Measurements from ENCODE around the gene ATP6V0B.

ATP6V0B gene

DNA sequence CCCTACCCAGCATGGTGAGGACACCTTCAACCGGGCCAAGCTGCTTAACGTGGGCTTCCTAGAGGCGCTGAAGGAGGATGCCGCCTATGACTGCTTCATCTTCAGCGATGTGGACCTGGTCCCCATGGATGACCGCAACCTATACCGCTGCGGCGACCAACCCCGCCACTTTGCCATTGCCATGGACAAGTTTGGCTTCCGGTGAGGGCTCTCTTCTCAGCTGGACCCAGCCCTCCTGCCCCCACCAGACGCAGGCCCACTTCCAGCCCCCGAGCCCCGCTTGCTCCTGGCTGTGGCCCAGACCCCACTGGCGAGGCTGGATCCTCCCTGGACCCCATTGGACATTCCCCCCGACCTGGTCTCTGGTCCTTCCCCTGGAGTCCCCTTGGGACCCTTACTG lies 10.1 kb downstream of the ATP6V0B start:
- FAIRE-seq, result no peak

DNA sequence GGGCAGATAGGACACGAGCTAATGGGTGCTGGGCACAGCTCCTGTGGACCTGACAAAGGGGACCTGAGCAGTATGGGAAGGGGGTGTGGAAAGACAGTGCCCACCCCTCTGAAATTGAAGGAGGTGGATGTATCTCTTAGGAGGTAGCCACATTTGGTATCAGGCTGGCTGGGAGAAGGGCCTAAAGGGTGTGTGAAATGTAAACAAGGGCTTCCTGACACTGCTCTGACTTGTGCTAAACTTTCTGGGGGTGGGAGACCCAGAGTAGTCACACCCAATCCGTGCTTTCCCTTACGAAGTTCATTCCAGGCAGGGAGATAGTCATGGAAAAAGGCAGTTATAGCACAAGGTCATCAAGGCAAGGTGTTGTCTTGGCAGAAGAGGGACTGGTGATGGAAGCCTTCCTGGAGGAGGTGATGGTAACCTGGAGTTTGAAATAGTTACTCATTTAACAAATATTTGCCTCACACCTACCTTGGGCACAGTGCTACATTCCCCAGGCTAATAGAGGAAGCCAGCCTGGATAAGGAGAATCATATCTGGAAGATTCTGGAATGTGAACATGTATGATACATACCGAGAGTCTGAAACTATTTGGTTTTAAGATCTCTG lies 11.3 kb downstream of the ATP6V0B start:
- no peak for FAIRE-seq
- DNase-seq (ENCODE audit: low spot score), result no peak

More for the DNA sequence above, 10.1 kb downstream of the ATP6V0B start:
- DNase-seq (ENCODE audit: low spot score), result no peak

DNA sequence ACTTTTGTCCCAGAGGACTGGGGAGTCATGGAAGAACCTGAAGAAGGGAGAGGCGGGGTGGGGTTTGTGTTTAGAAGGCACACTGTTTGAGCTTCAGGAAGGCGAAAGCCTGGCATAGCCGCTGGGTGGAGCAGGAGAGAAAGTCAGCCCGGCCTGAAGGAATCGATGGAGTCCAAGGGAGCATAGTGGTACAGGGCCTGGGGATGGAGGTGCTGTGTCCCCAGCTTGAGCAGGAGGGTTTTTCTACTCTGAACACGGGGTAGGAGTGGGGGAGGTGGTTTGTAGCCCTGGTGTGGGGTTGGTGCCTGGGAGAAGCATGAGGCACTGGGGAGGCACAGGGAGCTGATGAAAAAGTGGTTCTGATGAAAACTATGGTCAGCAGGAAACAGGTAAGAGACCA lies 12.0 kb downstream of the ATP6V0B start:
- no peak for FAIRE-seq
- no peak for DNase-seq (ENCODE audit: low spot score)

DNA sequence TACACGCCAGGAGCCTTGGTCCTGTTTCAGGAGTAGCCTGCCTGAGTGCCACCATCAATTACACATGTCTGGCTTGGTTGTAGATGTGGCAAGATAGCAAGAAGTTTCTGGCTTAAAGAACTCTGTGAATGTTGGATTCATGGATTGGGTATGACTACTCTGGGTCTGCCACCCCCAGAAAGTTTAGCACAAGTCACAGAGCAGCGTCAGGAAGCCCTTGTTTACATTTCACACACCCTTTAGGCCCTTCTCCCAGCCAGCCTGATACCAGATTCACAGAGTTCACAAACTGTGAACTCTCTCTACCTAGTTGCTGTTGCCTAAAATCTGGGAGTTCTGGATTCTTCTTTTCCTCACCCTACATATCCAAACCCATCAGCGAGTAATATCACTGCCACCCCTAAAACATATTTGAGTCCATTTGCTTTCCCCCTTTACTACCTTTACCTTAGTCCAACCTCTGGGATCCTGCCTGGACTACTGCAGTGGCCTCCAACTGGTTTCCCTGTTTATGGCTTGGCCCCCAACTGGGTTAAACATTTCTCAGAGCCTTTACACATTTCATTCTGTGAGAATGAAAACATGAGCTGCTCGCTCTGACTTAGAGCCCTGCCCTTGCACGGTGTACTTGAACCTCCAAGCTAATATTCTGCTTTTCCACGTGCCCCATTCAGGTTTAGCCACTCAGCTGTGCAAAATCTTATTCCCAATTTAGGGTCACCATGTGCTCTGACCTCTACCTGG lies 12.6 kb downstream of the ATP6V0B start:
- no peak for DNase-seq (ENCODE audit: low spot score)
- FAIRE-seq, result no peak

DNA sequence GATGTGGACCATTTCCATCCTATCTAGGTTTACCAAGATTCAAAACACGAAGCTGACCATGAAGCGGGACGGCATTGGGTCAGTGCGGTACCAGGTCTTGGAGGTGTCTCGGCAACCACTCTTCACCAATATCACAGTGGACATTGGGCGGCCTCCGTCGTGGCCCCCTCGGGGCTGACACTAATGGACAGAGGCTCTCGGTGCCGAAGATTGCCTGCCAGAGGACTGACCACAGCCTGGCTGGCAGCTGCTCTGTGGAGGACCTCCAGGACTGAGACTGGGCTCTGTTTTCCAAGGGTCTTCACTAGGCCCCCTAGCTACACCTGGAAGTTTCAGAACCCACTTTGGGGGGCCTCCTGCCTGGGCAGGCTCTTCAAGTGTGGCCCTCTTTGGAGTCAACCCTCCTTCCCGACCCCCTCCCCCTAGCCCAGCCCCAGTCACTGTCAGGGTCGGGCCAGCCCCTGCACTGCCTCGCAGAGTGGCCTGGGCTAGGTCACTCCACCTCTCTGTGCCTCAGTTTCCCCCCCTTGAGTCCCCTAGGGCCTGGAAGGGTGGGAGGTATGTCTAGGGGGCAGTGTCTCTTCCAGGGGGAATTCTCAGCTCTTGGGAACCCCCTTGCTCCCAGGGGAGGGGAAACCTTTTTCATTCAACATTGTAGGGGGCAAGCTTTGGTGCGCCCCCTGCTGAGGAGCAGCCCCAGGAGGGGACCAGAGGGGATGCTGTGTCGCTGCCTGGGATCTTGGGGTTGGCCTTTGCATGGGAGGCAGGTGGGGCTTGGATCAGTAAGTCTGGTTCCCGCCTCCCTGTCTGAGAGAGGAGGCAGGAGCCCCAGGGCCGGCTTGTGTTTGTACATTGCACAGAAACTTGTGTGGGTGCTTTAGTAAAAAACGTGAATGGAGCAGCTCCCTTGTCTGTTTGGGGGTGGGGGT lies 15.8 kb downstream of the ATP6V0B start:
- no peak for FAIRE-seq
- DNase-seq (ENCODE audit: low spot score), result no peak

DNA sequence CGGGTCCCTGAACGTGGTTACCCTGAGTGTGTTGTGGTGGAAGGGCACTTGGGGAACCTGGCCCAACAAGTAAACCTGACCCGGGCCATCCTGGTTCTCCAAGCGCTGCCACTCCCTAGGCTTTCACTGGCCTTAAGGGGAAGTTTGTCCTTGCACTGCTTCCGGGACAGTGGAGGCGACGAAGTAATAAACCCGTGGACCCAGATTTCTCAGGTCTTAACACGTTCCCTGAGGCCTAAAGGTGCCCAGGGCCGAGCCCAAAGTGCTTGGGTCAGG lies 16.4 kb downstream of the ATP6V0B start:
- DNase-seq (ENCODE audit: low spot score) (no peak), FAIRE-seq (no peak)

DNA sequence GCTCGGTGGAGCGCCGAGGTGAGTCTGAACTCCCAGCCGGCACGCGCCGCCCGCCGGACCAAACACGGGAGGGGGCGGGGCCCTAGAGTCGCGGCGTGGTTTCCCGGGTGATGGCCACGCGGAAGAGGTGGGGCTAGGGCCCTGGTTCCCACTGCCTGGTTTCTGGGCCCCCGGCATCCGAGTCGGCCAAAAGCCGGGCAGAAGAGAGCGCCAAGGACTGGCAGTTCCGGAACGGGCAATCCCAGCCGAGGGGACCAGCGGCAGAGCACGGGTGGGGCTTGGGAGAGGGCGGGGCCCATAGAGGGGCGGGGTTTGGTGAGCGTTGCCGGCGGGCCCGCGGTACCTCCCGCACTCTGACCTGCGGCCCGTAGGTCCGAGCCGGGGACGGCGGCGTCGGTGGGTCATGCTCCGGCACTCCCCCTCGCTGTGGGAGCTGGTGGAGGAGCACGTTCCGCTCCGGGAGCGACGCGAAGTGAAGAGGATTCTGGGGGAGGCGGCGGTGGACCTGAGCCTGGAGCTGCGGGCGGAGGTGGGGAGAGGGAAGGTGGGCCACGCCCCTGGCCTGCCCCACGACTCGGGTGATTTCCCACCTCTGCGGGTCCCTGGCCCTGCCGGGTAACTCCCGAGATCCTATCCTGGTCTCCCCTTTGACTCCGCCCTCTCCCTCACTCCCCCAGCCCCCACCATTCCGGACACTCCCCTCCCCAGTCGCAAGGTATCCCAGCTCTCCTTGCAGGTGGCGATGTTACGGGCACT lies 16.9 kb downstream of the ATP6V0B start, which contains the start of gene CCDC24:
CCDC24 (plus strand) TSS at position 124 of the 756 bp plus-strand sequence; CDS start at position 404, 280 bp downstream.
- DNase-seq (ENCODE audit: low spot score), result peak; percentile 74
- peak; percentile 67 for FAIRE-seq

DNA sequence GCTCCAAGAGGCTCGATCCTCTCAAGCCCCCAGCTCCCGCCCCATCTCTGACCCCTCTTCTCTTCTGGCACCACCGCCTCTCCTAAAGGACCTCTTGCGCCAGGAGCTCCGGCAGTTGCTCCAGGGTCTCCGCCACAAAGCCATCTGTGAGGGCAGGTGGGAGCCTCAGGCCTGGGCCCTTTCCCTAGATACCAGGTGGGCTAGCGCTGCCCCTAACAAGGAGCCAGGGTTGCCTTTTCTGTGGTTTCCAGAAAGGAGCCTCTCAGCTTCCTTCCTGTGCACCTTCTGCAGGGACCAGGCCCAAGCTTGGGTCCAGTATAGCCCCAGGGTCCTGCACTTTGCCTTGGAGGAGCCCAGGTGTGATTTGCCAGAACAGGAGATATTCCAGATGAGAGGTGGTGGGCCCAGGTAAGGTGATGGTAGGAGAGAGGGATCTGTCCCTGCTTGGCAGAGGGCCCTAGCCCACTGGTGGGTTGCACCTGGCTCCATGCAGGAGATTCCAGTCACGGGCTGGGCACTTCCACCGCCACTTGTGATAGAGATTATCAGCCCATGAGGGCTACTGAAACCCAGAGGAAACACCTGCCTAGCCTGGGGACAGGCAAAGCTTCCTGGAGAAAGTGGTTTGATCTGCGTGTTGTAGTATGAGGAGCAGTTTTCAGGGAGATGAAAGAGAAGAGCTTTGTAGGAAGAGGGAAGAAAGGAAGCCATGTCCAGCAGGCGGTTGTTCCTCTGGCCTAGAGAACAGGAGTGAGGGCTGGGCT lies 17.7 kb downstream of the ATP6V0B start:
- FAIRE-seq (no peak), DNase-seq (ENCODE audit: low spot score) (no peak)

DNA sequence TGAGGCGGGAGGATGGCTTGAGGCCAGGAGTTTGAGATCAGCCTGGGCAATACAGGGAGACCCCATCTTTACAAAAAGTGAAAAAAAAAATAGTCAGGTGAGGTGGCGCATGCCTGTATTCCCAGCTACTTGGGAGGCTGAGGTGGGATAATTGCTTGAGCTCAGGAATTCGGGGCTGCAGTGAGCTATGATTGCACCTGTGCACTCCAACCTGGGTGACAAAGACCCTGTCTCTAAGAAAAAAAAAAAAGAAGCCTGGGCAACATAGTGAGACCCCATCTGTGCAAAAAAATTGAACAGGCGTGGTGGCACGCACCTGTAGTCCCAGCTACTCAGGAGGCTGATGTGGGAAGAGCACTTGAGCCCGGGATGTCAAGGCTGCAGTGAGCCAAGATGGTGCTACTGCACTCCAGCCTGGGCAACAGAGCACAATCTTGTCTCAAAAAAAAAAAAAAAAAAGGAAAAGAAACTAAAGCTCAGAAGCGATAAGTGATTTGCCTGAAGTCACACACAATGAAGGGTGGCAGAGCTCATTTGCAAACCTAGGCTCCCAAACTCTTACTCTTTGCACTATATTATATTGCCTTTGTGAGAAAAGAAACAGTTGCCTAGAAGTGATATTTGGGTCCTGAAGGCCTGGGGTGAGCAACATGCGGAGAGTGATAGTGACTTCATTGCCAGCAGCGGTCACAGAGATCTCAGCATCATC lies 18.6 kb downstream of the ATP6V0B start:
- DNase-seq (ENCODE audit: low spot score) (no peak), FAIRE-seq (no peak)

DNA sequence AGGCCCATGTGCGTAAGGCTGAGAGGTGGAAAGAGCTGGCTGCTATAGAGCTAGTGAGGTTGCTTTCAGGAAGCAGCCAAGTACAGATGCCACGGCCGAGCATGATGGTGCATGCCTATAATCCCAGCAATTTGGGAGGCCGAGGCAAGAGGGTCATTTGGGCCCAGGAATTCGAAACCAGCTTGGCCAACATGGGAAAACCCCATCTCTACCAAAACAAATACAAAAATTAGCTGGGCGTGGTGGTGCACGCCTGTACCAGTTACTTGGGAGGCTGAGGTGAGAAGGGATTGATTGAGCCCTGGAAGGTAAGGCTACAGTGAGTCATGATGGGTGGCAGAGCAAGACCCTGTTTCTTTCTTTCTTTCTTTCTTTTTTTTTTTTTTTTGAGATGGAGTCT lies 19.3 kb downstream of the ATP6V0B start:
- DNase-seq (ENCODE audit: low spot score), result no peak
- FAIRE-seq, result no peak

DNA sequence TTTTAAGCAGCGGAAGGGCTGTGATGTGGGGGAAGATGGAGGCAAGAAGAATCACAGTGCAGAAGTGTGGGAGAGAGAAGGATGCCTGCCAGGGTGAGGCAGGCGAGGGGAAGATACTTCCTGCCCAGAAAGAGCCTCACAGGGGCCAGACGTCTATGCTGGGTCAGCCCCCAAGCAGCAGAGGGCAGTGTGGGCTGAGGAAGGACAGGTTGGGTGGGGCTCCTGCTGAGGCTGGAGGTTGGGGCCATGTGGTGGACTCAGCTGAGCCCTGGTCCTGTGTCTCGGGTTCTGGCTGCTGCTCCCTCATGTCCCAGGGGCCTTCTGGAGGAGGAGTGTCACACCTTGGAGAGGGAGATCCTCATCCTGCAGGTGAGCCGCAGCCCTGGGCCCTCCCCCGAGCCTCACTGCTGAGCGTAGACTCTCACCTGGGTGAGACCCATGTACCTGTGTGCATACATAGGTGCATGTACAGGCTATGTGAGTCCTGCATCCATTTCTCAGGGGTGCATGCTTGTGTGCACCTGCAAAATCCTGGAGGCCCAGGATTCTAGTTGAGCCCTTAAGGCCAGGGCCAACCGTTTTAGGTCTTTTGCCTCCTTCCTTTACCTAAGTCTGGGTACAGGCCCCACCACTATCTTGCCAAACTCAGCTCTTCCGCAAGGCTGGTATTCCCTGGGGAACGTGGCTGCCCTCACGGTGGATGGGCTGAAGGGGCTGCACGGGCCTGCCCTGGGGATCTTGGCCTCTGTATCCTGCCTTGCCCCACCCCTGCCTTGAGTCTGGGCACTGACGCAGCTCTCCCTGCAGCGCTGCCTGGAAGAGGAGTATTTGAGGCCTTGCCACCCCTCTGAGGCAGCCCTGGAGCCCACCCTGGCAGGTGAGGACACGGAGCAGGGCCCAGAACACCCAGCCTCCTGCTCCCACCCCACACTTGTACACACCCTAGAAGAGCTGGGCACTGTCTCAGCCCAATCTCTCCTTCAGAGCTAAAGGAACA lies 20.3 kb downstream of the ATP6V0B start:
- no peak for DNase-seq (ENCODE audit: low spot score)
- FAIRE-seq, result no peak

DNA sequence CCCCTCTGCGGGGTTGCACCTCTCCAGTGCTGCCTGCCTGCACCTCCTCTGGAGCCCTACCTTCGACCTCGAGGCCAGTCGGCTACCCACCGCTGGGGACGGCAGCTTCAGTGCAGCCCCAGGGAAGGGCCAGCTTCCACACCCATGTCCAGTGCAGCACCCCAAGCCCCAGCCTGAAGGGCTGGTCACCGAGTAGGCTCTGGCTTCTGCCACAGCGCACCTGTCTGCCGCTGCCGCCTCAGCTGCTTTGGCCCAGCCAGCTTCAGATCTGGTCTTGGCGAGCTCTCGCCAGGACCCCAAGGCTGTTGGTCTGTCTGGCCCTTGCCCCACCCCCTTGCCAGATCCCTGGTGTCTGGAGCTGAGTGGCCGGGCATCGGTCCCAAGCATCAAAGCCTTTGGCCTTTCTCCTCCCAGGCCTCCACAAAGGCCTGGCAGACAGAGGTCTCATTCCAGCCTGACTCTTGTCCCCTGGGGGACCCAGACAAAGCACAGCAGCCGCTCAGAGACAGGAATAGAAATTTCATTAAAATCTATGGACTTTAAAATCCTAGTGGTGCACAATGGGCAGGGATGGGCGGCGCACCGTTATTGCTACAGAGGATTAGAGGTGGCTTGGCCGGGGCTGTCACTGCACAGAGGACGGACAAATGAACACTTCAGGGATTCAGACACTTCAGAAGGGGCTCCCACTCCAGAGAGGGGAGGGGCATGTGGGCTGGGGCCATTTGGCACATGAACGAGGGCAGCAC lies 21.4 kb downstream of the ATP6V0B start:
- FAIRE-seq, result no peak

DNA sequence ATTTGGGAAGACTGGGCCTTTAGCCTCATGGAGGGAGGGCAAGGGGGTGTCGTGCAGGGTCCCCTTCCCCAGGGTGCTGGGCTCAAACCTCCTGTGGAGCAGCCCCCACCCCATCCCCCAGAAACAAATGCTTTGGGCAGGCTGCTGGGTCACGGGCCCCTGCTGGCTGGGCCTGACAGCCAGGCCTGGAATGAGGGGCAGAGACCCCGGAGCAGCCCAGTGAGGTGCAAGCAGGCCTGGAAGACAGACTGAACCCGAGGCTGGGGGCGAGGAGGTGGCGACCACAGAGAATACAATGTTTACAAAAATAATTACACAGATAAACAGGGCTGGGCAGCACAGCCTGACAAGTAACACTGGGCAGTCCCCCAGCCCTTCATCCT lies 22.0 kb downstream of the ATP6V0B start:
- FAIRE-seq (no peak), DNase-seq (ENCODE audit: low spot score) (no peak)

More for the DNA sequence above, 21.4 kb downstream of the ATP6V0B start:
- DNase-seq (ENCODE audit: low spot score), result no peak

DNA sequence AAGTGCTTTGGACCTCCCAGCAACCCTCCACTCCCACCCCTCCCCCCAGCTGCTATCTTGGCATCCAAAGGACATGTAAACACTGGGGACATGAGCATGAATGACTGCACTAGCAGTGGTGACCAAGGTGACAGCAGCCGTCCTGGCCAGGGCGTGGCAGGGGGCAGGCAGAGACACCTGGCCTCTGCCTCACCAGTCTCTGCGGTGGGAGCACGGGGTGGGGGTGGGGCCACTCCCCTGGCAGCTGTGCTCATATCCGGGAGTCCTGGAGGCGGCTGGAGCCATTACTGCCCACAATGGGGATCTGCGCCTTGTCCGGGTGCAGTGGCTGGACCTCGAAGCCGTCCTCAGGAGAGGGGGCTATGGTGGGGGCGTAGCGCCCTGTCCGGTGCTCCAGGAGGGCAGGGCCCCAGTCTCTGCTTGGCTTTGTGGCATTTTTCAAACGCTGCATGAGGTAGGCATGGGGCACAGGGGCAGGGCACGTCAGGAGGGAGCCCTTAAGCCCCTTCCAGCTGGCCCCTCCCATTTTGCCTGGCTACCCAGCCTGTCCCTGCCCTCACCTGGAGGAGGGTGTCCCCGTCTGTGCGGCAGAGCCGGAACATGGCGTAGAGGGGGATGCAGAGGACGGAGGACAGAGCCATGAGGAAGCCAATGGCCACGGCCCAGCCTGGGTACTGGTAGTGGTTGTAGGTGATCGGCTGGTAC lies 22.7 kb downstream of the ATP6V0B start:
- FAIRE-seq, result no peak
- DNase-seq (ENCODE audit: low spot score), result no peak

DNA sequence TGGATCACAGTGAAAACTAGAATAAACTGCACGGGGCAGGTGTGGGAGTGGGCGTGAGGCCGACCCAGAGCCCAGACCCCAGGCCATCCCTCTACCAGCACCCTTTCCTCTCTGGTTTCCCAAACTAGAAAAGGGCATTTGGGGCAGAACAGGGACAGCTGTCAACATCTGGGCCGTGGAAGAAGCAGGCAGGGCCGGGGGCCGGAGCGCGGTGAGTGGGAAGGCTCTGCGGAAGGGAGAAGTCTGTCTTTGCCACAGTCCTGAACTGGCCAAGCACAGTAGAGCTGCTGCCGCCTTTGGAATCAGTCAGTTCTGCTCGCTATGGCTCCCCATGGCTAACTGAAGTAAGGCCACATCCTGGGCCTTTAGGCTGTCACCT lies 23.2 kb downstream of the ATP6V0B start:
- no peak for DNase-seq (ENCODE audit: low spot score)
- no peak for FAIRE-seq

DNA sequence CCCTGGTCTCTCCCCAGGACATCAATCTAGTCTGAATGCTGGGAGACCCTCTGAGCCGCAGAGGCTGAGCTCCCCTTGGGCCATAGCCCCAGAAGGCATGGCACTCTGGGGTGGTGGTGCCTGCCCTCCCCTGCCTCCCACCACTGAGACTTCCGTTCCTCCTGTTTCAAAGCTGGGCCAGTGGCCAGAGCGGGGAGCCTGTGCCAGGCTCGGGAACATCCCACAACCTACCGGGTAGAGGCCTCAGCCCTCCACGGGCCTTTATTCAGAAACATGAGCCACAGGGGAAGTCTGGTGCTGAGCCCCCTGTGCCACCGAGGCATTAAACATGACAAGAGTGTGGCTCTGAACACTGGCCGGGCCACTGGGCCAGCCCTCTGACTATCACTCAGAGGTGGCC lies 24.7 kb downstream of the ATP6V0B start:
- FAIRE-seq, result no peak
- DNase-seq (ENCODE audit: low spot score), result no peak

DNA sequence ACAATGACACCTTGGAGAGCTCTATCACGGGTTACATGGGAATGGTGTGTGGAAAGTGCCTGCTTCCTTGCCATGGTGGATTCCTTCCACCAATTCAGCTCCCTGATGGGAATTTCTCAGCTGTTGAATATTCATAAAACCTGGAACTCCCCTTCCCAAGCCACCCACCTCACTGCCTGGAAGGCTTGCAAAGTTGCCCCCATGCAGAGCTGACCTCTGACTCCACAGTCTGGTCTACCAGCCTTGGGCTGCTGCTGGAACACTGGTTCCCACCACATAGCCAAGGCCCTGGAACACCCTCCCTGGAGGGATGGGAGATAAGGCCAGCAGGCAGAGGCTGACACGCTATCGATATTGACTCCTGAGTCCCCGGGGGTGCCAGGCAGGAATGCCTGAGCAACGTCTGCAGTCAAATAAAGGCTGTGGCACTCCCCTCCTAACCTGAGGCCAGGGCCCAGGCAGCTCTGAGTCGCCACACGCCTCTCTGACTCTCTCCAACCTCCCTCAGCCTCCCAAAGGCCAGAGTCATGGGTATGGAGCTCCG lies 25.4 kb downstream of the ATP6V0B start:
- DNase-seq (ENCODE audit: low spot score) (no peak), FAIRE-seq (no peak)

Data from RCC 7860 (cell line).